GM21515 (cell line): ENCODE measurements around the gene PIP5K1C.

ENCODE experiments used
- ATAC-seq: cut with Tn5 transposase; IDR thresholded peaks from one replicate; pipeline ENCODE4 v1.9.1; 2021; ENCODE audit not compliant: unreplicated experiment

The PIP5K1C gene

GRCh38 chr19:3612330-3612729 lies 87.9 kb downstream of the PIP5K1C start:
- no peak for ATAC-seq

GRCh38 chr19:3611841-3612240 lies 88.4 kb downstream of the PIP5K1C start:
- ATAC-seq, result no peak

GRCh38 chr19:3610745-3611717 lies 89.2 kb downstream of the PIP5K1C start:
- ATAC-seq, result no peak

GRCh38 chr19:3609779-3610719 lies 90.2 kb downstream of the PIP5K1C start:
- no peak for ATAC-seq

GRCh38 chr19:3608750-3609322 lies 91.4 kb downstream of the PIP5K1C start:
- ATAC-seq, result no peak

GRCh38 chr19:3608079-3608641 lies 92.1 kb downstream of the PIP5K1C start:
- ATAC-seq, result no peak

- no peak for ATAC-seq
Measured at GRCh38 chr19:3607303-3608078, 92.8 kb downstream of the PIP5K1C start.

- no peak for ATAC-seq
Measured at GRCh38 chr19:3606690-3607289, 93.5 kb downstream of the PIP5K1C start, which contains the start of gene TBXA2R. Gene TBXA2R (minus strand): TSS chr19:3606875. CDS start chr19:3600634, 6,241 bp downstream.

GRCh38 chr19:3606174-3606689 lies 94.0 kb downstream of the PIP5K1C start:
- ATAC-seq, result no peak

GRCh38 chr19:3605770-3606169 lies 94.5 kb downstream of the PIP5K1C start:
- ATAC-seq, result no peak

GRCh38 chr19:3605361-3605760 lies 94.9 kb downstream of the PIP5K1C start:
- no peak for ATAC-seq

GRCh38 chr19:3604987-3605343 lies 95.3 kb downstream of the PIP5K1C start:
- no peak for ATAC-seq

- ATAC-seq, result no peak
Measured at GRCh38 chr19:3604227-3604986, 95.9 kb downstream of the PIP5K1C start.

- ATAC-seq, result no peak
Measured at GRCh38 chr19:3603121-3603811, 97.0 kb downstream of the PIP5K1C start.

GRCh38 chr19:3601021-3601420 lies 99.2 kb downstream of the PIP5K1C start:
- no peak for ATAC-seq

GRCh38 chr19:3599776-3600187 lies 100.5 kb downstream of the PIP5K1C start:
- no peak for ATAC-seq

- ATAC-seq, result no peak
Measured at GRCh38 chr19:3595521-3596061, 104.7 kb downstream of the PIP5K1C start.

- no peak for ATAC-seq
Measured at GRCh38 chr19:3593156-3593555, 107.1 kb downstream of the PIP5K1C start.
